Measurements from ENCODE around the gene CBFB. TPM values are rescaled to one million over a fixed set of nuclear protein-coding genes. Genes with fewer than 3 reads are reported as not detected.

The CBFB gene
- total RNA-seq, 4 donors from 2014 or later = 28.2 to 68.3 (median 46.6) TPM

DNA sequence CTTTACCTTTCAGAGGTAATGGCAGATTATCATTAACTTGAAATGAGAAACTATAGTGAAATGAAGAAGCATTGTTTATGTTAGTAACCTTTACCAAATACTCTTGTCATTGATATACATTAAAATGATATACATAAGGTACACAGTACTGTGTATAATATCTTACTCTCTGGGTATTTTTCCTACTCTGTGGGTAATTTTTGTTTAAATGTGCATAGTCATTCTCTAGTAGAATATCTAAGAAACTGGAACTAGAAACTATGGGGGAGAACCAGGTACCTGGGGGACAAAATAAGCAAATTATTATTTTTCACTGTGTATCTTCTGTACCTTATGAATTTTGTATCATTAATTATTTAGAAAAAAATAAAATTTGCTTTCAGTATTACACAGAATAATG is 60.2 kb downstream of the CBFB start:
- TF ChIP-seq POLR2AphosphoS5 (IDR thresholded peaks at IDR 0.05) = no peak
- no peak for TF ChIP-seq CTCF (IDR thresholded peaks at IDR 0.05)
- no peak for TF ChIP-seq POLR2A (IDR thresholded peaks at IDR 0.05)
- no peak for TF ChIP-seq EP300 (IDR thresholded peaks at IDR 0.05)
- Histone ChIP-seq H3K4me1 (peaks cover 6% of the 10 kb centered on the region), H3K9me3 (no peaks in the 10 kb centered on the region), H3K4me3 (no peak overlapping the region), H3K27me3 (no peaks in the 10 kb centered on the region), H3K36me3 (peaks cover 12% of the 10 kb centered on the region), H3K27ac (no peak overlapping the region)
- DNase-seq (ENCODE audit: low spot score in 2 of 2) = no peak

DNA sequence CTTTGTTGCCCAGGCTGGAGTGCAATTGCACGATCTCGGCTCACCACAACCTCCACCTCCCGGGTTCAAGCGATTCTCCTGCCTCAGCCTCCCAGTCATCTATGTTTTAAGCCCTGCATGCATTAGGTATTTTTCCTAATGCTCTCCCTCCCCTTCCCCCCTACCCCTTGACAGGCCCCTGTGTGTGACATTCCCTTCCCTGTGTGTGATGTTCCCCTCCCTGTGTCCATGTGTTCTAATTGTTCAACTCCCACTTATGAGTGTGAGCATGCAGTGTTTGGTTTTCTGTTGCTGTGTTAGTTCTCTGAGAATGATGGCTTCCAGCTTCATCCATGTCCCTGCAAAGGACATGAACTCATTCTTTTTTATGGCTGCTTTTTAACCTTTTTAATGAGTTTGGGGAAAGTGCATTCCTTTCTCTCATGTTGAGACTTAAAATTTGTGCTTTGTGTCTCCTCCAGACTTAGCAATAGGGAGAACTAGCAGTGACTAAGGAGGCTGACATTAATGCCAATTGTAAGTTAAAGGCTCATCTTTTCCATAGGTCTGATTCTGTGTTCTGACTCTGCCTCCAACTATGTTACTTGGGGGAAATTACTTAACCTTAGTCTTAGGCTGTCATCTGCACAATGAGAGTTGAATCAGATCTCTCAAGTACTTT is 63.1 kb downstream of the CBFB start:
- H3K27ac ChIP-seq = no peak overlapping the region
- peaks cover 6% of the 10 kb centered on the region for H3K36me3 ChIP-seq
- no peak overlapping the region for H3K4me3 ChIP-seq
- TF ChIP-seq CTCF (IDR thresholded peaks at IDR 0.05) (no peak), POLR2A (IDR thresholded peaks at IDR 0.05) (no peak)
- no peaks in the 10 kb centered on the region for H3K9me3 ChIP-seq
- 87% methylated on average over 4 of the region's 4 CpGs for WGBS
- H3K27me3 ChIP-seq = no peaks in the 10 kb centered on the region
- no peak for DNase-seq (ENCODE audit: low spot score in 2 of 2)
- no peaks in the 10 kb centered on the region for H3K4me1 ChIP-seq

- 96% methylated on average over 4 of the region's 4 CpGs for WGBS
- Histone ChIP-seq H3K27me3 (no peaks in the 10 kb centered on the region), H3K27ac (no peak overlapping the region), H3K4me1 (no peaks in the 10 kb centered on the region), H3K9me3 (no peaks in the 10 kb centered on the region), H3K4me3 (no peak overlapping the region), H3K36me3 (peaks cover 6% of the 10 kb centered on the region)
- TF ChIP-seq POLR2A (IDR thresholded peaks at IDR 0.05) (no peak), CTCF (IDR thresholded peaks at IDR 0.05) (no peak), EP300 (IDR thresholded peaks at IDR 0.05) (no peak), POLR2AphosphoS5 (IDR thresholded peaks at IDR 0.05) (no peak)
- no peak for DNase-seq (ENCODE audit: low spot score in 2 of 2)
Observed at GRCh38 chr16:67093098-67093726, 64.3 kb downstream of the CBFB start.

DNA sequence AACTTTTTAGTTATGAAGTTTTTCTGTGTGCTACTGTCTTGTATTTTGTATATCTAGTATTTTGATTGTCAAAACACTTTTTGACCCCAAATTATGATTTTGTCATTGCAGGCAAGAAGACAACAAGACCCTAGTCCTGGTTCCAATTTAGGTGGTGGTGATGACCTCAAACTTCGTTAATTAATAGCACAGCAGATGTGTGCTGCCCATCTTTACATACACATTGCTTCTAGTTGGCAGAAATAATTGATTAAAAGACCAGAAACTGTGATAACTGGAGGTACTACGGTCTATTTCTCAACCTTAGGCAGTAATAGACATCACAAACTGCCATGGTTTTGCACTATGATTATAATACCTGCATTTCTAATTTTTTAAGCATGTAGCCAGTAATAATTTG is 69.7 kb downstream of the CBFB start:
- H3K4me1 ChIP-seq = no peaks in the 10 kb centered on the region
- WGBS = 81% methylated on average over 2 of the region's 2 CpGs
- peaks cover 14% of the 10 kb centered on the region for H3K36me3 ChIP-seq
- DNase-seq (ENCODE audit: low spot score in 2 of 2) = no peak
- TF ChIP-seq POLR2A (IDR thresholded peaks at IDR 0.05) = no peak
- TF ChIP-seq POLR2AphosphoS5 (IDR thresholded peaks at IDR 0.05) = no peak
- TF ChIP-seq EP300 (IDR thresholded peaks at IDR 0.05) = no peak
- no peak for TF ChIP-seq CTCF (IDR thresholded peaks at IDR 0.05)
- H3K27ac ChIP-seq = no peak overlapping the region
- no peaks in the 10 kb centered on the region for H3K9me3 ChIP-seq
- H3K4me3 ChIP-seq = no peak overlapping the region
- no peaks in the 10 kb centered on the region for H3K27me3 ChIP-seq

GRCh38 chr16:67100569-67101310 is 71.8 kb downstream of the CBFB start:
- Histone ChIP-seq H3K4me1 (peaks cover 14% of the 10 kb centered on the region), H3K4me3 (no peak overlapping the region), H3K27ac (no peak overlapping the region), H3K9me3 (no peaks in the 10 kb centered on the region), H3K36me3 (peaks cover 14% of the 10 kb centered on the region), H3K27me3 (no peaks in the 10 kb centered on the region)
- WGBS = 90% methylated on average over 1 of the region's 1 CpG
- no peak for DNase-seq (ENCODE audit: low spot score in 2 of 2)
- TF ChIP-seq CTCF (IDR thresholded peaks at IDR 0.05) (no peak), POLR2AphosphoS5 (IDR thresholded peaks at IDR 0.05) (no peak), POLR2A (IDR thresholded peaks at IDR 0.05) (no peak)

All from suprapubic skin (tissue), 4 donors.